Stomach (tissue), 9 donors: ENCODE results near the gene IRF2BP2. TPM values are rescaled to one million over a fixed set of nuclear protein-coding genes. Genes with fewer than 3 reads are reported as not detected.
A peak's percentile ranks its signal among the peaks of the same experiment; 100 is the strongest.

Experiments
- DNase-seq, 2 donors: peaks; one replicate each; pipeline versions ENCODE4 v3.0.0 to v3.0.0-alpha.2; 2013 to 2019
- H3K27ac ChIP-seq, 5 donors: fragments of 200-600 bp in 4 of 5; sonication (generic) in 4 of 5; one replicate each; pipeline ENCODE4 v1.5.1; 2013 to 2019; ENCODE audit warnings: mild to moderate bottlenecking in 1 of 5, moderate library complexity in 1 of 5
- H3K27me3 ChIP-seq, 3 donors: fragments of 200-600 bp; sonication (generic); one replicate each; pipeline ENCODE4 v1.5.1; 2017 to 2019; ENCODE audit warnings: mixed run types in 1 of 3
- H3K36me3 ChIP-seq, 4 donors: fragments of 200-600 bp; sonication (generic); 1 replicate in 3 of 4; 2 replicates in 1 of 4; pipeline ENCODE4 v1.5.1; 2016 to 2019
- H3K4me1 ChIP-seq, 4 donors: fragments of 200-600 bp; sonication (generic); one replicate each; pipeline ENCODE4 v1.5.1; 2016 to 2019
- H3K4me3 ChIP-seq, 4 donors: fragments of 200-600 bp; sonication (generic) in 3 of 4; one replicate each; pipeline ENCODE4 v1.5.1; 2016 to 2019; ENCODE audit warnings: mild to moderate bottlenecking in 1 of 4
- H3K9me3 ChIP-seq, 4 donors: fragments of 200-600 bp; sonication (generic); one replicate each; pipeline ENCODE4 v1.5.1; 2016 to 2019
- EP300 ChIP-seq: sonication (generic); formaldehyde crosslinking; IDR thresholded peaks from one replicate; pipeline ENCODE4 v1.6.1; 2017; ENCODE audit warnings: antibody characterized with exemption
- POLR2A ChIP-seq, 4 donors: fragments of 450-650 bp; IDR thresholded peaks; one replicate each; pipeline ENCODE4 v1.6.1; 2016; ENCODE audit warnings: antibody characterized with exemption in 4 of 4, control low read depth in 2 of 4, mild to moderate bottlenecking in 1 of 4, moderate library complexity in 1 of 4
- POLR2AphosphoS5 ChIP-seq, 3 donors: sonication (generic); formaldehyde crosslinking; IDR thresholded peaks; one replicate each; pipeline ENCODE4 v1.6.1; 2016; ENCODE audit warnings: antibody characterized with exemption in 3 of 3
- WGBS, 5 donors: extraction: QIAGEN DNeasy Blood & Tissue Kit in 3 of 5; methylation state at CpG; one replicate each; pipeline versions ENCODE4 v1.1.5 to v1.1.7; 2013 to 2018; 5-methylcytosine and 5-hydroxymethylcytosine counted together
- intact Hi-C: fragments of 100-400 bp; cut with DNase I; formaldehyde crosslinking; loops from one replicate; pipeline ENCODE4 v1.15.1; 2023; ENCODE audit warnings: low total_unique reads
- polyA plus RNA-seq, 3 donors: library from polyadenylated mRNA; stranded (reverse); fragments of 200-250 nt; gene quantifications; one replicate each; pipeline ENCODE4 v1.2.3, GENCODE V29; 2013
- total RNA-seq, 5 donors: library from RNA; depleted of rRNA; stranded (reverse); fragments of >200 nt; gene quantifications; one replicate each; pipeline versions ENCODE4 v1.1.0 to v1.2.3, GENCODE V29; 2014 to 2016
- TF ChIP-seq, protein P1 (sequence below), 7 experiments: fragments of 450-650 bp in 4 of 7; fragments of 200-600 bp in 3 of 7; sonication (generic) in 3 of 7; IDR thresholded peaks; one replicate each; pipeline ENCODE4 v1.5.1; 2016 to 2019; ENCODE audit warnings: antibody characterized with exemption in 7 of 7, control low read depth in 2 of 7, mild to moderate bottlenecking in 1 of 7
- donor health status: healthy with polysubstance abuse.
- donor health status: Bipolar disorder and iron deficiency.
- donor health status: healthy.

The IRF2BP2 gene
- total and polyA plus RNA-seq, 8 donors = 39.6 to 218 (median 63.1) TPM

DNA sequence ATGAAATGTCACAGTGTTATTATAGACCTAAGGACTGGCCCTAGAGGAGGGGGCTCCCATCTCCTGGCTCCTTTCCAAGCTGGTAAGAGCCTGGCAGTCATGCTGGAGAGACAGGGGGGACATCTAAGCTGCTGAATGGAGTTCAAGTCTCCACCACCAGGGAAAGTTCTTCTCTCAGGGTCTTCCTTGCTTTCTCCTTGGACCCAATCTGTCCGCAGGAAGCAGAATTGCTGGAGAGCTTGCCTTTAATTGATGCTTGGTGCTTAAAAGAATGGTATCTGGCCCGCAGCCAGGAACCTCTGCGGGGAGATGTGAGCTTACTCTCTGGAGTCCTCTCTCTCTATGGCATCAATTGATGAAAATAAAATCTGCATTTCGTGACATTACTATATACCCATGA is 25.1 kb downstream of the IRF2BP2 start:
- peak overlapping the region in 4 of 5 donors; percentile 68 to 85 (median 72) for H3K27ac ChIP-seq
- intact Hi-C loops = no loop called here
- no peaks in the 10 kb centered on the region for H3K36me3 ChIP-seq

DNA sequence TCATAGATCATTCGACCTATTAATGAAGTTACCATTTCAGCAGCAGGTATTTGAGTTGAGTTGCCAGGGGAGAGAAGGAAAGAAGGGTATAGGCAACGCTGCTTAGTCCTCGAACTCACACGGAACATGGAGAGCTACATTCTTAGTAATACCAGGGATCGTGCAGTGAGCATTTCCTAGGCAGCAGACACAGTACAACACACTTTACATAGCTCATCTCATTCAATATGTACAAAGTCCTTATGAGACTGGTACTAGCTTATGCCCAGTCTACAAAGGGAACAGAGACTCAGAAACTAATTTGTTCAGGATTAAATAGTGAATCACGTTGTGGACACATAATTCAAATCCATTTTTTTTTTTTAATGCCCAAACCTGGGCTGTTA is 25.6 kb downstream of the IRF2BP2 start:
- intact Hi-C loops = no loop called here
- WGBS, 5 donors = 60 to 85% (median 72%) methylated on average over 6 of the region's 6 CpGs
- no peak for DNase-seq
- Histone ChIP-seq H3K9me3 (no peaks in the 10 kb centered on the region), H3K36me3 (no peaks in the 10 kb centered on the region), H3K27ac (peak overlapping the region in 4 of 5 donors; percentile 68 to 85 (median 72)), H3K4me1 (peaks cover 9 to 49% (median 32%) of the 10 kb centered on the region in 4 donors), H3K27me3 (no peaks in the 10 kb centered on the region), H3K4me3 (no peak overlapping the region)
- TF ChIP-seq EP300 = no peak
- TF ChIP-seq POLR2AphosphoS5 (IDR thresholded peaks at IDR 0.05) = peak in 1 of 3 donors; percentile 36
- TF ChIP-seq POLR2A (IDR thresholded peaks at IDR 0.05) = no peak
- TF ChIP-seq, protein P1, sequence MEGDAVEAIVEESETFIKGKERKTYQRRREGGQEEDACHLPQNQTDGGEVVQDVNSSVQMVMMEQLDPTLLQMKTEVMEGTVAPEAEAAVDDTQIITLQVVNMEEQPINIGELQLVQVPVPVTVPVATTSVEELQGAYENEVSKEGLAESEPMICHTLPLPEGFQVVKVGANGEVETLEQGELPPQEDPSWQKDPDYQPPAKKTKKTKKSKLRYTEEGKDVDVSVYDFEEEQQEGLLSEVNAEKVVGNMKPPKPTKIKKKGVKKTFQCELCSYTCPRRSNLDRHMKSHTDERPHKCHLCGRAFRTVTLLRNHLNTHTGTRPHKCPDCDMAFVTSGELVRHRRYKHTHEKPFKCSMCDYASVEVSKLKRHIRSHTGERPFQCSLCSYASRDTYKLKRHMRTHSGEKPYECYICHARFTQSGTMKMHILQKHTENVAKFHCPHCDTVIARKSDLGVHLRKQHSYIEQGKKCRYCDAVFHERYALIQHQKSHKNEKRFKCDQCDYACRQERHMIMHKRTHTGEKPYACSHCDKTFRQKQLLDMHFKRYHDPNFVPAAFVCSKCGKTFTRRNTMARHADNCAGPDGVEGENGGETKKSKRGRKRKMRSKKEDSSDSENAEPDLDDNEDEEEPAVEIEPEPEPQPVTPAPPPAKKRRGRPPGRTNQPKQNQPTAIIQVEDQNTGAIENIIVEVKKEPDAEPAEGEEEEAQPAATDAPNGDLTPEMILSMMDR (IDR thresholded peaks at IDR 0.05) = no peak

More for the DNA sequence above, 25.1 kb downstream of the IRF2BP2 start:
- WGBS, 5 donors = 52 to 74% (median 69%) methylated on average over 4 of the region's 4 CpGs
- Histone ChIP-seq H3K4me3 (no peak overlapping the region), H3K4me1 (peaks cover 9 to 49% (median 35%) of the 10 kb centered on the region in 4 donors), H3K27me3 (no peaks in the 10 kb centered on the region), H3K9me3 (no peaks in the 10 kb centered on the region)
- TF ChIP-seq EP300 (no peak), POLR2A (IDR thresholded peaks at IDR 0.05) (no peak), POLR2AphosphoS5 (IDR thresholded peaks at IDR 0.05) (no peak)
- TF ChIP-seq, protein P1 (IDR thresholded peaks at IDR 0.05) = no peak
- peak in 1 of 2 donors; percentile 69 for DNase-seq

DNA sequence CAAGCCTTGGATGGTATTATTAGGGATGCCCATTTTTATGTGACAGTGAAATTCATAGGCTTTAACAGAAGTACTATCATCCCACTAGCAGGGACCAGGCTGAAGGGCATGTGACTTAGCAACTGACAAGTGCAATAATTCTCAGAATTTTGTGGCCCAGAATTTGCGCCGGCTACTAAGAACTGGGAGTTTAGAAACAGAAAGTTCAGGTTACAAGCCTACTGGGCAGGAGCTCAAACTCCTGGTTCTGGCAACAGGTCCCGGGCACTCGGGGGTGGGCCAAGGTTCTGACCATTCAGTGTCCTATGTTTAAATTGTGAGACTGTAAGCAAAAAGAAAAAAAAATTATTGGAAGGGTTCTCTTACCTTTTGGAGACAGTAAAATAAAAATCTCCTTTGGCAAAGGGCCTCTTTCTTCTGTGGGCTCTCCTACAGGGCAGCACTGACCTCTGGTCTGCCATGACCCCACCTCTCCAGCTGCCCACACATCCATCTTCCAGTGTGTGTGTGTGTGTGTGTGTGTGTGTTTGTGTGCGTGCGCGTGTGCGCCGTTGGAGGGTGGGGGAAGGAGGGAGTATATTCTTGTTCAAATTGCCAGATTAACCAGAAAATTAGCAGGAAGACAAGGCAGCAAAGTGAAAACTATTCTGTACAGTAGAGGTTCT is 26.1 kb downstream of the IRF2BP2 start:
- Histone ChIP-seq H3K27ac (peak overlapping the region in 4 of 5 donors; percentile 68 to 85 (median 72)), H3K36me3 (no peaks in the 10 kb centered on the region), H3K4me1 (peaks cover 9 to 49% (median 30%) of the 10 kb centered on the region in 4 donors), H3K4me3 (no peak overlapping the region), H3K27me3 (no peaks in the 10 kb centered on the region), H3K9me3 (no peaks in the 10 kb centered on the region)
- intact Hi-C loops = no loop called here
- WGBS, 5 donors = 32 to 66% (median 52%) methylated on average over 9 of the region's 9 CpGs
- TF ChIP-seq POLR2AphosphoS5 (IDR thresholded peaks at IDR 0.05) = peak in 1 of 3 donors; percentile 9
- TF ChIP-seq, protein P1 (IDR thresholded peaks at IDR 0.05) = no peak
- peak in 1 of 2 donors; percentile 60 for DNase-seq

DNA sequence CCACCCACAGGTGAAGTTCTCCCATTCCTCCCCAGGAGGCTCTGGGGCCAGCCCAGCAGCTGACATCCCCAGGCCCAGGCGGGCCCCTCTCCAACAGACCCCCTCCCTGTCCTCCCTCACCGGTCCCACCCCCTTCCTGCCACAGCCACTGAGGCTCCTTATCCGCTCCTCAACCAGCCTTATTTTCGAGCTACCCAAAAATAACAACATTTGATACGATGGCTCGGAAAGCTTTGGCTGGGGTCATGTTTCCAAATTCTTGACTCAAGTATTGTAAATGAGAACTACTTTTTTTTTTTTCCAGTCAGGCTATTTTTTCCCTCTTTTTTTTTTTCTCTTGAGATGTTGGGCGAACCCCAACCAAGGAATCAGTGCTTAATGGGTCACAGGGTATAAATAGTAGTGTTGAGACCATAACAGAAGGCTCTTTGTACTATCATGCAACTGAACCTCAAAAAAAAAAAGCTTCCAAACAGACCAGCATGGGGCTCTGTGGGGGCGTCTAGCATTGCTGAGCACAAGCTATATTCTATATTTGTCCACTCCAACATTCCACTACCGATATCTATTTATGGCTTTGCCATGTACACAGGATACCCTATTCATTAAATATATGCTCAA is 27.2 kb downstream of the IRF2BP2 start:
- TF ChIP-seq, protein P1 (IDR thresholded peaks at IDR 0.05) = no peak
- no peak for TF ChIP-seq EP300
- Histone ChIP-seq H3K27me3 (no peaks in the 10 kb centered on the region), H3K4me1 (peaks cover 9 to 49% (median 28%) of the 10 kb centered on the region in 4 donors), H3K36me3 (no peaks in the 10 kb centered on the region), H3K27ac (peak overlapping the region; percentile 7 to 85 (median 72)), H3K9me3 (no peaks in the 10 kb centered on the region), H3K4me3 (no peak overlapping the region)
- intact Hi-C loops = no loop called here
- WGBS, 5 donors = 75 to 80% (median 80%) methylated on average over 9 of the region's 9 CpGs
- peak in 1 of 2 donors; percentile 67 for DNase-seq
